Tongue (tissue), 2 donors: ENCODE measurements around the gene ST6GALNAC4. TPM values are rescaled to one million over a fixed set of nuclear protein-coding genes. Genes with fewer than 3 reads are reported as not detected.

Experiments
- DNase-seq: peaks from one replicate; pipeline ENCODE4 v3.0.0-alpha.2; 2015
- total RNA-seq: library from RNA; depleted of rRNA; stranded (reverse); fragments of >200 nt; gene quantifications from one replicate; pipeline ENCODE4 v1.2.3, GENCODE V29; 2014

The ST6GALNAC4 gene
- total RNA-seq, 1 donor from 2014 or later: 39.8 TPM

DNA sequence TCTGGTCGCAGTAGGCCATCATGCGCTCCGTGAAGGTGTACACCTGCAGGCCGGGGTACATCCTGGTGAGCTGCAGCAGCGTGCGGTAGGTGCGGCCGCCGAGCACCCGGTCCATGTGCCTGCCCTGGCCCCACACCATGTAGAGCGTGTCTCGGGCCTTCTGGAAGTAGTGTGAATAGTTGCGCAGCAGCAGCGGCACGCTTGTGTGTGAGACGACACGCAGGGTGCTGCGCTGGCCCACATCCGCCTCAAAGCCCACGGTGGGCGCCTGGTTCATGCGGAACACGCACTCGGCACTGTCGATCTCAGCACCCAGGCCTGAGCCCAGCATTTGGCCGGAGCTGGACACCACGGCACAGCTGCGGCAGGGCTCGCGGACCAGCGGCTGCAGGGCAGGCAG, 4.5 kb downstream of the ST6GALNAC4 start:
- DNase-seq: no peak

GRCh38 chr9:127910613-127911205, 6.1 kb downstream of the ST6GALNAC4 start:
- no peak for DNase-seq

DNA sequence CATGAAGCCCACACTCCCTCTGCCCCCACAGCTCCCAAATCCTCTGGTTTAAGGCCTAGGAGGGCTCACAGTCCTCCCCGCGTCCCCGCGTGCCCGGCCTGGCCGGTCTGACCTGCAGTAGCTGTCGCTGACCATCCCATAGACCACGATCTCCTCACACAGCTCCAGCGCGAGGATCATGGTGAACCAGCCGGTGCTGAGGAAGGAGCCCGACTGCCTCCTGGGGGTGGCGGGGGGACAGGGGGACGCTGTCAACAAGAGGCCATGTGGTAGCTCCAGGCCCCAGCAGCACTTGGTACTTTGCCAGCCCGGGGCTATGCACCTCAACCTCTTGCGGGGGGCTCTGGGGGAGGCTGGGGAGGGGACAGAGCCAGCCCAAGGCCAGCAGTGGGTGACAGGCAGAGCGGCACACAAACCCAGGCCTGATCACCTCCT, 7.0 kb downstream of the ST6GALNAC4 start:
- no peak for DNase-seq

DNA sequence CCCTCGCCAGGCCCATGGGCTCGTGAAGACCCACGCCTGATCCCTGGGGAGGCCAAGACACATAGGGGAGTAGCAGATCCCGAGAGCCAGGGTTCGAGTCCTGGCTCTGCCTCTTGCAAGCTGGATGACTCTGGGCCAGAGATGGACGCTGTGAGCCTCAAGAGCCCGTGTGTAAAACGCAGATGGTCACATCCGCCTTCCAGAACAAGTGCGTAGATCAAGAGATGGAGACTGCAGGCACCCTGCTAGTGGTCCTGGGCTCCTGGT, 8.2 kb downstream of the ST6GALNAC4 start:
- DNase-seq: no peak

GRCh38 chr9:127907867-127908659, 8.8 kb downstream of the ST6GALNAC4 start:
- no peak for DNase-seq

- DNase-seq: no peak
Measured at GRCh38 chr9:127905788-127906191, 11.1 kb downstream of the ST6GALNAC4 start.

DNA sequence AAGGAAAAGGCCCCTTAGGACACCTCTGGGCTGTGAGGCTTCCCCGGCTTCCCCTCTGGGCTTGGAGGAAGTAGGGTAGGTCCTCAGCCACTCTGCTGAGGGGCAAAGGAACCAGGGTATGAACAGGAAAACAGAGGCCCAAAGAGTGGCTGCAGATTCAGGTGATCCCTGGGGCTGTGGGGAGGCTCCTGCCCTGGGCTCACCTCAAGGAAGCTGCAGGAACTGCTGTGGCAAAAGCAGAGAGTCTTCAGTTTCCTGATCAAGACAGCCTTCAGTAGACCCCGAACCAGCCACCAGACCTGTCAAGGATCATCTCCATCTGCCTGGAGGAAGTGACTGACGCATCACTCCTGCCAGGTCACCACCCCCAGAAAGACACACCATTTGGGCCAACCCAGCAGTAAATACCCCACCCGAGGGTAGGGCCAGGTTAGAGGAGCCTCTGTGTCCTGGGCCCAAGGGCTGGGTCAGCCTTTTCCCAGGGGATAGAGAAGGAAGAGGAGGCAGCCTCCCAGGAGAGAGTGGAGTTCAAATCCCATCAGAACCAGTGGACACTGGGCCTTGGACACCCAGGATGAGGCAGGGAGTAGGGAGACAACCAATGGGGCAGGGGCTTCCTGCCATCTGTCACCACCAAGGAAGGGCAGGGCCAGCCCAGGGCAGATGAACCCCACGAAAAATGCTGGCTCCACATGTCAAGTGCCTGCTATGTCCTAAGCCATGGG, 11.7 kb downstream of the ST6GALNAC4 start:
- DNase-seq: no peak

DNA sequence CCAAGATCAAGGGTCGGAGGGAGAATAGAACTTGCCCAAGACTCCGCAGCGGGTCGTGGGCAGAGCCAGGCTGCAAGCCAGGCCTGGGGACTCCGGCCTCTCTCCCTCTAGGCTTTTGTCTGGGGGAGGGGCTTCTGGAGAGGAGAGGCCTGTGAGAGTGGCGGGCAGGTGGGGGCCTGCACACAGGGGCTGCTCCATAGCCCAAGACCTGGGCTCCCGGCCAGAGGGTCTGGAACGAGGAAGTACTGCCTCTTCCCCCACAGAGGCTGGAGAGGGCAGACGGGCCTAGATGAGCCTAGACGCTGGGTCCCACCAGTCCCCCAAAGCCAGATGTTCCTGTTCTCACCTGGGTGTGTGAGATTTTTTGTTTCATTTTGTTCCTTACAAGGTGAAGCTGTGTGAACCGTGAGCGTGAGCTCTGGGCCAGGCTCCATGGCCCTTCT, 12.3 kb downstream of the ST6GALNAC4 start:
- DNase-seq: peak; percentile 83

- DNase-seq: peak; percentile 54
Measured at GRCh38 chr9:127903557-127904475, 13.0 kb downstream of the ST6GALNAC4 start.

DNA sequence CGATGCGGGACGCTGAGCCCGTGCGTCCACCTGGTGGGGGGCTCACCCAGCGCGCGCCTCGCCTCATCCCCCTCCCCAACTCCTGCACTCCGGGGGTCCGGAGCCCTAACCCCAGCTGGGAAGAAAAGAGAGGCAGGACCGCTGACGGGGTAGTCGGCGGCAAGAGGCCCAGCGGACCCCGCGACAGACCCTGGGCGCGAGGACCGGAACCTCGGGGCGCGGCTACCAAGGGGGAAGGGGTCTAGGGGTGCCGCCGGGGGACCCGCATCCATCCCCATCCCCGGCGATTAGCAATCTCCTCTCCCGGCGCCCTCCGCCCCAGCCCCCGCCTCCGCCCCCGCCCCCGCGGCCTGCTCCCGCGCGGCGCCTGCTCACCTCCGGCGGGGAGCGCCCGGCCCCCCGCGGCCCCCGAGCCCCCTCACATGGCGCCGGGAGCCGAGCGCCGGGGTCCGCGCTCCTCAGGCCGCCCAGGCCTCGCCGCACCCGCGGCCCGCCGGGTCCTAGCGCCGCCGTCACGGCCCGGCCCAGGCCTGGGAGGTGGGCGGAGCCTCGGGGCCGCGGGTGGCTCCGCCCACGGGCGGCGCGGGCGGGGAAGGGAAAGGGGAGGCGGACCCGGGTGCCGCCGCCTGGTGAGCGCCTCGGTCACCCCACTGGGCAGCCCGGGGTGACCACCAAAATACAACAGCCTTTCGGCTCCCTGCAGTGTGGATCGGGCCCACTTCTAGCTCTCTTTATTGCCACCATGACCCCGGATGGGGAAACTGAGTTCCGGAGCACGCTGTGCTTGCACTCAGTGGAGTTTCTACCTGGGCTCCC, 17.5 kb downstream of the ST6GALNAC4 start, which contains the start of gene ST6GALNAC6:
Gene ST6GALNAC6 (minus strand): TSS at position 476 of the 816 bp plus-strand sequence. CDS start 1,622 bp downstream, outside the sequence.
- peak; percentile 86 for DNase-seq

DNA sequence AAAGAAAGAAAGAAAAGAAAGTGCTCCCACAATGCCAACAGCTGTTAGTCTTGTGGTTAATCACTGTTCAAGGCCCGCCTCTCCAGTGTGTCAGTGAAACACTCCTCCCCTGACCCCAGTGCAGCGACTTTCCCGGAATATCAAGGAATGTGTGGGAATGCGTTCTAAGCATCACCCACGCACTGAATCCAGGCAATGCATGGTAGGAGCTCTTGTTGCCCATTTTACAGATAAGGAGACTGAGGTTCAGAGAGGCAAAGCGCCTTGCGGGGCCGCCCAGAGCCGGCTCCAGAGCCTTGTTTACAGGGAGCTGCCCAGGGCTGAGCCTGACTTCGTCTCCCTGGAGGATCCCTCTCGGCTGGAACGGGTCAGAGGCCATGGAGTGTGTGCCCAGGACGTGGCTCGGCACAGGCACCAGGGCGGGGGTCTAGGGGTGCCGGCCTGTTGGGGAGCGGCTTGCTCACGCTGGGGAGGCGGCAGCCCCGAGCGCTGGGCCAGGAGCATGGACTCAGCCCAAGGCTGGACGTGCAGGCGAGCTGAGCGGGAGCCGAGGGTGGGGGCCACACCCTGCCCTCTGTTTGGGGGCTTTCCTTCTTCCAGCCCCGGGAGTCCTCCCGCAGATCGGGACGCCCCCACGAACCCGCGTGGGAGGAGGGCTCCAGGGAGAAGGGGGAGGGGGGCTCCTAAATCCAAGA, 18.3 kb downstream of the ST6GALNAC4 start:
- peak; percentile 67 for DNase-seq

DNA sequence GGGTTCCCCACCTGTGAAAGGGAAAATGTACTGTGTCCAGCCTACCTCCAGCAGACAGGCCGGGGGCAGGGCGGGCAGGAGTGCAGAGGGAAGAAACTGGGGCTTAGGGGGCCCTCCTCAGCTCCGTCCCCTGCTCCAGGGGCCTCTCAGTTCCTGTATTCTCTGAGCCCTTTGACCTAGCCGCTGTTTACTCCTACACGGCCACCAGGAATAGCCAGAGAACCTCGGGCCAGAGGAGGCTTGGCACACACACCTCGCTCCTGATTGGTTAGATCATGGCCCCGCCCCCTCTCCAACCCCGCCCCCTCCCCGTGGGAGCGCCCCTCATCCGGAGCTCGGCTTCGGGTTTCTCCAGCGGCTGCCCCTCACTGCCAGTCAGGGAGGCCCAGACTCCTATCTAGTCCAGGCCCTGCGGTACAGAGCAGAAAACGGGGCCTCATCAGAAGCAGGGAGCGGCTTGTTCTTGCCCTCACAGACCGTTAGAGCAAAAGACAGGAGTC, 19.6 kb downstream of the ST6GALNAC4 start:
- DNase-seq: peak; percentile 90

DNA sequence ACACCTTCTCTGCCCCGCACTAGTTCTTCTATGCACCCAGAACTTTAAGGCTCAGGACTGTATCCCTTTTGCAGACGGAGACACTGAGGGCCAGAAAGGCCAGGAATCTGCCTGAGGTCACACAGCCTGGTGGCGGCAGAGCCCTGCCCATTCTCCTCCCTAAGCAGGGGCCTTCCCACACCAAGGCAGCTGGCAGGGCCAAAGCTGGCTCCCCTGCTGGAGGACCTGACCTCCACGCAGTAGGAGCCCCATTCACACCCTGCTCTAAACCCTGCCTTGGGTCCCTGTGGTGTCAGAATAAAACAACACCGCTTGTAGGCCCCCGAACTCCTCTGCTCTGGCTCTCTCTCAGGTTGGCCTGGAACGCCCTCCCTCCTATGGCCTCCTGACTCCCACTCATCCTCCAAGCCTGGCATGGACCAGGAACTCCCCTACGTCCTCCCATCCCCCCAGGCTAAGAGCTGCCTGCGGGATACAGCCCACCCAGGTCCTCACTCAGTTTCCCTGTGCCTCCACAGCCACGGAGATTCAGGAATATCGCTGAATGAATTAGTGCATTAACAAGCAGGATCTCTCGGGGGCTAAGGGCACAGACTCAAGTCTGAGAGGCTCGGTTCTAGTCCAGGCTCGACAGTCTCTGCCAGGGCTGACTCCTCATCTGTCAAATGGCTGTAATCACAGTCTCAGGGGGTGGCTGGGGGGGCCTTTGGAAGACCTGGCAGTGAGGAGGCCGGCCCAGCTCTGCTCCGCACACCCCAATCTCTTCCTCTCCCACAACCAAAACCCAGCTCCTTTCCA, 20.2 kb downstream of the ST6GALNAC4 start:
- no peak for DNase-seq

DNA sequence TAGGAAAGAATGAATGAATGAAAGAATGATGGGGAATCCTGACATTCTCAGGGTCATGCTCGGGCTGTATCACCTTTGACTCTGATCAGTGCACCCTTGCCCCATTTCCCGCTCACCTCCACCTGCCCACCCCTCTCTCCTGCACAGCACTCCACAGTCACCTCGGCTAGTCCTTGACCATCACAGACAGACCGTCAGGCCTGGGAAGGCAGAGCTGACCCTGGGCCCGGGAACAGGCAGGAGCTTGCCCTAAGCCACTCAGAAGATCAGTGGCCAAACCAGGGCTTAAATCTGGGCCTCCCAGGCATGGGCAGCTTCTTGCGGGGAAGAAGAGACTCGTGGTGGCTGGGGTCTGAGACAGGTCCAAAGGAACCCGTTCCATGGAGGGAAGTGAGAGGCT, 21.0 kb downstream of the ST6GALNAC4 start:
- no peak for DNase-seq

GRCh38 chr9:127893392-127893791, 23.4 kb downstream of the ST6GALNAC4 start:
- no peak for DNase-seq

DNA sequence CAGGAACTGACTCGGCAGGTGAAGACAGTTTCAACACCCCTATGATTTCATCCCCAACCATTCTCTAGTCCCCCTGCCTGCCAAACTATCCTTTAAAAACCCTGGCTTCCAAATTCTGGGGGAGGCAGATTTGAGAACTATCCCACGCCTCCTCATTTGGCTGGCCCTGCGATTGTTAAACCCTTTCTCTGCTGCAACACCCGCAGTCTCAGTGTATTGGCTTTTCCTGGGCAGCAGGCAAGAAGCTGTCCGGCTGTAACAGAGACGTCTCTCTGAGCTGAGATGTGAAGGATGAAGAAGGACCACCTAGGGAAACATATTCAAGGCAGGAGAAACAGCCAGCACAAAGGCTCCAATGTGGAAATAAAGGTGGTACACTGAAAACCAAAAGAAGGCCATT, 24.0 kb downstream of the ST6GALNAC4 start:
- DNase-seq: no peak

DNA sequence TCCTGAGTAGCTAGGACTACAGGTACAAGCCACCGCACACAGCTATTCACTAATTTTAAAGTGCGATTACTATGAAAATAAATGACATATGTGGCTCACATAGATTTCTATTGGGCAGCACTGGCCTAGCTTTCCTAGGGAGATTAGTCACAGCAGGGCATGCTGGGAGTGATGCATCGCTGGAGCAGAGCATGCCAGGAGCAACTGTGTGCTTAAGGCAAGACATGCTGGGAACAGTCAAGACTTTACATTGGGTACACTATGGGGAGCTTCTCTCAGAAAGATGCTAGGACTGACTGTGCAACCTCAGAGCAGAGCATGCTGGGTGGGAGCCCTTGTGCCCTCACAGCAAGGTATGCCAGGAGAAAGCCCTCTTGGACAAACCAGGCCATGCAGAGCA, 26.8 kb downstream of the ST6GALNAC4 start:
- no peak for DNase-seq

DNA sequence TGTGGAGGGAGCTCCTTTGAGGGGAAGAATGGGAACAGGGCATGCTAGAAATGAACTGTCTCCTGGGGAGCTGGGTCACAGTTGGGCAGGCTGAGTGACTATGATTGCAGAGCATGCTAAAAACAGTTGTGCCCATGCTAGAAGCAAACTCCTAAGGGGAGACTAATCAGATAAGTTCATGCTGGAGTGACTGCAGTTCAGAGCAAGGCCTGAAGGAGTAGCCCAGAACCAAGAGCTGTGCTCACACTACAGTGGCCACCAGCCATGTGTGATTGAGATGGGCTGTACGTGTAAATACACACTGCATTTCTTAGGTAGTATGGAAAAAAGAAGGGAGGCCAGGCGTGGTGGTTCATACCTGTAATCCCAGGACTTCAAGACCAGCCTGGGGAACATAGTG, 29.0 kb downstream of the ST6GALNAC4 start:
- DNase-seq: no peak

GRCh38 chr9:127886401-127886972, 30.4 kb downstream of the ST6GALNAC4 start:
- no peak for DNase-seq
